Pancreas (tissue), 10 donors: ENCODE results near the gene RB1. TPM values are rescaled to one million over a fixed set of nuclear protein-coding genes. Genes with fewer than 3 reads are reported as not detected.
A peak's percentile ranks its signal among the peaks of the same experiment; 100 is the strongest.

Source experiments
- ATAC-seq, 4 donors: fragments of 200-7000 bp; cut with Tn5 transposase; one replicate each; pipeline versions ENCODE4 v1.8.0 to v1.9.1; 2020; ENCODE audit warnings: mild to moderate bottlenecking in 4 of 4, moderate library complexity in 4 of 4
- DNase-seq, 6 donors: peaks; one replicate each; pipeline ENCODE4 v3.0.0-alpha.2; 2020
- FAIRE-seq: peaks from 2 replicates; lab custom pipeline; 2012; peaks lifted over from hg19 to GRCh38; lab: Jason Lieb, UNC
- H3K27ac ChIP-seq, 4 donors: fragments of 200-600 bp; sonication (generic); 1 replicate in 3 of 4; 2 replicates in 1 of 4; pipeline versions ENCODE4 v1.5.0 to v1.8.0; 2020
- H3K27me3 ChIP-seq, 4 donors: fragments of 200-600 bp; one replicate each; pipeline ENCODE4 v1.8.0; 2021
- H3K36me3 ChIP-seq, 3 donors: fragments of 200-600 bp; sonication (generic) in 1 of 3; one replicate each; pipeline versions ENCODE4 v1.5.0 to v1.8.0; 2020 to 2021
- H3K4me1 ChIP-seq, 3 donors: fragments of 200-600 bp; one replicate each; pipeline ENCODE4 v1.8.0; 2021
- H3K4me3 ChIP-seq, 4 donors: fragments of 200-600 bp; sonication (generic) in 2 of 4; one replicate each; pipeline versions ENCODE4 v1.5.0 to v1.8.0; 2020 to 2021
- H3K9me3 ChIP-seq, 4 donors: fragments of 200-600 bp; one replicate each; pipeline ENCODE4 v1.8.0; 2021
- WGBS, 2 donors: extraction: QIAGEN DNeasy Blood & Tissue Kit; methylation state at CpG; one replicate each; pipeline ENCODE4 v1.1.7; 2013; 5-methylcytosine and 5-hydroxymethylcytosine counted together
- intact Hi-C, 3 donors: fragments of 100-400 bp; cut with DNase I; formaldehyde crosslinking; loops; one replicate each; pipeline versions ENCODE4 v1.11.1 to v1.14.2; 2022
- polyA plus RNA-seq, 2 donors: library from polyadenylated mRNA; stranded (reverse); fragments of 200-250 nt; gene quantifications; one replicate each; pipeline ENCODE4 v1.2.3, GENCODE V29; 2013
- total RNA-seq, 6 donors: library from RNA; stranded (reverse); fragmentation: NEBNext Ultra II Directional in 4 of 6; extraction: Animal tissue kit (Norgen Biotek cat#: 25700) in 4 of 6; gene quantifications; one replicate each; pipeline versions ENCODE4 v1.2.1 to v1.2.4, GENCODE V29; 2021 to 2023
- TF ChIP-seq, protein P1 (sequence below), 4 donors: fragments of 200-600 bp; sonication (generic) in 3 of 4; IDR thresholded peaks; one replicate each; pipeline versions ENCODE4 v1.5.0 to v1.8.0; 2021; ENCODE audit warnings: antibody characterized with exemption in 4 of 4
- donor health status: healthy with polysubstance abuse.
- donor health status: DM: no; HTN: no; CAD: no; lungs with moderate emphysema.
- donor health status: DM: no; HTN: no; CAD: no.
- donor health status: control.
- donor health status: control.
- donor health status: Bipolar disorder and iron deficiency.
- donor health status: DM: yes; HTN: yes; CAD: no.
- donor health status: DM: no; HTN: no; CAD: no.
- donor health status: DM: no; HTN: no; CAD: no.
- donor health status: DM: yes; HTN: yes; CAD: no.

The RB1 gene
- total and polyA plus RNA-seq, 8 donors = 5.0 to 23.0 (median 10.9) TPM

- Histone ChIP-seq H3K27ac (no peak overlapping the region), H3K36me3 (no peaks in the 10 kb centered on the region), H3K27me3 (no peaks in the 10 kb centered on the region), H3K4me1 (peaks cover 0 to 10% (median 6%) of the 10 kb centered on the region in 3 donors), H3K9me3 (no peaks in the 10 kb centered on the region), H3K4me3 (peak overlapping the region in 2 of 4 donors; percentile 5 to 36)
- 74 to 80% methylated on average over 5 of the region's 5 CpGs for WGBS, 2 donors
- ATAC-seq = no peak
- TF ChIP-seq, protein P1, sequence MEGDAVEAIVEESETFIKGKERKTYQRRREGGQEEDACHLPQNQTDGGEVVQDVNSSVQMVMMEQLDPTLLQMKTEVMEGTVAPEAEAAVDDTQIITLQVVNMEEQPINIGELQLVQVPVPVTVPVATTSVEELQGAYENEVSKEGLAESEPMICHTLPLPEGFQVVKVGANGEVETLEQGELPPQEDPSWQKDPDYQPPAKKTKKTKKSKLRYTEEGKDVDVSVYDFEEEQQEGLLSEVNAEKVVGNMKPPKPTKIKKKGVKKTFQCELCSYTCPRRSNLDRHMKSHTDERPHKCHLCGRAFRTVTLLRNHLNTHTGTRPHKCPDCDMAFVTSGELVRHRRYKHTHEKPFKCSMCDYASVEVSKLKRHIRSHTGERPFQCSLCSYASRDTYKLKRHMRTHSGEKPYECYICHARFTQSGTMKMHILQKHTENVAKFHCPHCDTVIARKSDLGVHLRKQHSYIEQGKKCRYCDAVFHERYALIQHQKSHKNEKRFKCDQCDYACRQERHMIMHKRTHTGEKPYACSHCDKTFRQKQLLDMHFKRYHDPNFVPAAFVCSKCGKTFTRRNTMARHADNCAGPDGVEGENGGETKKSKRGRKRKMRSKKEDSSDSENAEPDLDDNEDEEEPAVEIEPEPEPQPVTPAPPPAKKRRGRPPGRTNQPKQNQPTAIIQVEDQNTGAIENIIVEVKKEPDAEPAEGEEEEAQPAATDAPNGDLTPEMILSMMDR (IDR thresholded peaks at IDR 0.05) = no peak
- intact Hi-C loops = no loop called here
- DNase-seq = no peak
- FAIRE-seq = no peak
Measured at GRCh38 chr13:48410199-48410598, 106.6 kb downstream of the RB1 start.

GRCh38 chr13:48411147-48411794, 107.7 kb downstream of the RB1 start:
- ATAC-seq = peak in 3 of 4 donors; percentile 27 to 51 (median 39)

DNA sequence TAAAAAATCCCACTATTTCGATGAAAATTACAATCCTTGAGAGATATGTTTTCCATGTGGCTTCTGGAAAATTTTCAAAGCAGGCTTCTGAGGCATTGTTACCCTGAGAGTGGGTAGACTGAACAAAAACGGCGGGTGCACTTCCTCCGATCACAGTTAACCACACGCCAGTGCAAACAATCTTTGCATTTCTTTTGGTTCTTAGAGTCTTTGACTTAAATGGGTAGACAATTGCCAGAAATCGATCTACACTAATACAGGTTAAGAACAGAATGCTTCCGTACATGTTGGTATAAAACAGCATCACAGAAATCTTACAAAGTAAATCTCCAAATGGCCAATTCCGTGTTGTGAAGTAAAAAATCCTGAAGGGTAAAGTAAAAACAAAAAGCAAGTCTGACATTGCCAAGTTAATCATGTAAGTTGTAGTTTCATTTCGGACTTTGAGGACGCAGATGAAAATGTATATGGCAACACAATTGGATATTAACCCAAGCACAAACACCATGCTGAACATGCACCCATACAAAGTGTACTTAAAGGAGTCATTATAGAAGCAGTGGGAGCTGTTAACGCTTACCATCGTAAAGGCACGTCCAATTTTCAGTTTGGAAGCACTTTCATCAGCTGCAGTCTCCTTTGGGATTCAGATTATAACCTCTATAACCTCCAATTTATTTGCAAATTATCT, 108.4 kb downstream of the RB1 start:
- H3K36me3 ChIP-seq = no peaks in the 10 kb centered on the region
- TF ChIP-seq, protein P1 (IDR thresholded peaks at IDR 0.05) = no peak
- peak; percentile 43 to 77 (median 68) for ATAC-seq
- H3K27me3 ChIP-seq = no peaks in the 10 kb centered on the region
- FAIRE-seq = no peak
- 22% methylated on average over 13 of the region's 13 CpGs for WGBS, 2 donors
- intact Hi-C loops = no loop called here
- H3K27ac ChIP-seq = peak overlapping the region; percentile 1 to 79 (median 52)
- H3K4me3 ChIP-seq = peak overlapping the region; percentile 14 to 36 (median 23)
- H3K4me1 ChIP-seq = peaks cover 0 to 10% (median 6%) of the 10 kb centered on the region in 3 donors
- no peaks in the 10 kb centered on the region for H3K9me3 ChIP-seq
- DNase-seq = no peak

More at GRCh38 chr13:48411147-48411794, 107.7 kb downstream of the RB1 start:
- peak overlapping the region; percentile 14 to 36 (median 23) for H3K4me3 ChIP-seq
- H3K4me1 ChIP-seq = peaks cover 0 to 10% (median 6%) of the 10 kb centered on the region in 3 donors
- H3K27me3 ChIP-seq = no peaks in the 10 kb centered on the region
- 26 to 27% methylated on average over 1 of the region's 1 CpG for WGBS, 2 donors
- H3K9me3 ChIP-seq = no peaks in the 10 kb centered on the region
- no peaks in the 10 kb centered on the region for H3K36me3 ChIP-seq
- DNase-seq (no peak), FAIRE-seq (peak; percentile 57)
- intact Hi-C loops = no loop called here
- H3K27ac ChIP-seq = peak overlapping the region in 3 of 4 donors; percentile 31 to 79 (median 73)
- TF ChIP-seq, protein P1 (IDR thresholded peaks at IDR 0.05) = no peak

DNA sequence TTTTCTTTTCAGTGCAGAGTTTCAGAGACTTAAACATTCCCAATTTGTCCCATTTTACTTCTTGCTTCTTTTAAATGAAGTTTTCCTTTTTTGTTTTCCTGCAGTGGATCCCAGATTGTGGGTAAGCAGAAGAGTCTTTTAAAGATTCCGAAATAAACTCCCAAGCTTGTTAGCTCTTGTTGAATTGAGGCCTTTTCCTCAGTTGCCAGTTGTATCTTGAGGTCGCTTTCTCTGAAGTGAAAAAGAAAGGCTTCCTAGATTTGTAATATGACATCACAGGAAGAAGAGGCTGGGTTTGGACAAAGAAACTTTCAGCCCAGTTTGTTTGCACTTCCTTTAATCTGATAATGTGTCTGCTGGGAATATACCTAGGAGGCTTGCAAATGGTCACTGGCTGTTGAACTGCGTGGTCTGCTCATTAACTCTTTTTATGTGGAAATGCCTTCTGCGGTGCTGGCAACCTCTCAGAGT, 109.4 kb downstream of the RB1 start, which contains the start of gene LPAR6:
LPAR6 (minus strand) TSS at position 233 of the 471 bp plus-strand sequence. CDS start 690 bp downstream, outside the sequence.
- Histone ChIP-seq H3K27ac (peak within 1 kb of the TSS; percentile 1 to 79 (median 52)), H3K4me3 (peak within 1 kb of the TSS; percentile 14 to 36 (median 23)), H3K9me3 (no peaks in the 10 kb centered on the region), H3K27me3 (no peaks in the 10 kb centered on the region), H3K36me3 (no peaks in the 10 kb centered on the region), H3K4me1 (peaks cover 0 to 6% (median 3%) of the 10 kb centered on the region in 3 donors)
- 29 to 31% methylated on average over 4 of the region's 4 CpGs for WGBS, 2 donors
- TF ChIP-seq, protein P1 (IDR thresholded peaks at IDR 0.05) = no peak
- DNase-seq = peak in 1 of 6 donors; percentile 21
- FAIRE-seq = no peak
- intact Hi-C loops = no loop called here
- ATAC-seq = peak; percentile 69 to 91 (median 86)
